HepG2 (cell line): ENCODE data around the gene PLEKHA6. TPM values are rescaled to one million over a fixed set of nuclear protein-coding genes. Genes with fewer than 3 reads are reported as not detected.

Experiments
- ARNTL ChIP-seq: sonication (generic); formaldehyde crosslinking; IDR thresholded peaks from 2 replicates; pipeline ENCODE4 v1.4.0; 2020; ENCODE audit warnings: mild to moderate bottlenecking, missing genetic modification reagents
- CC2D1A ChIP-seq: sonication (generic); formaldehyde crosslinking; IDR thresholded peaks from 2 replicates; pipeline ENCODE4 v1.8.1; 2023; ENCODE audit warnings: mild to moderate bottlenecking, missing genetic modification reagents
- DMAP1 ChIP-seq: IDR thresholded peaks from 2 replicates; pipeline ENCODE4 v1.6.1; 2016
- ETV5 ChIP-seq: IDR thresholded peaks from 2 replicates; pipeline ENCODE4 v1.6.1; 2018; ENCODE audit warnings: missing biosample characterization, missing genetic modification reagents, inconsistent platforms, borderline replicate concordance
- GABPA ChIP-seq, 2 experiments: IDR thresholded peaks; 2 replicates each; pipeline ENCODE4 v1.6.1; 2011 to 2016; ENCODE audit warnings: low read depth in 2 of 2, low read length in 1 of 2, missing biosample characterization in 1 of 2, missing genetic modification characterization in 1 of 2
- NCOA2 ChIP-seq: sonication (generic); formaldehyde crosslinking; IDR thresholded peaks from 2 replicates; pipeline ENCODE4 v1.8.0; 2022; ENCODE audit warnings: inconsistent platforms
- NFE2L2 ChIP-seq: fragments of 150-350 bp; IDR thresholded peaks from 2 replicates; pipeline ENCODE4 v1.6.1; 2014; ENCODE audit warnings: low read length
- NR2F2 ChIP-seq: IDR thresholded peaks from 2 replicates; pipeline ENCODE4 v1.6.1; 2012; ENCODE audit warnings: low read depth, inconsistent platforms, borderline replicate concordance
- RBFOX2 ChIP-seq: fragments of 200-400 bp; formaldehyde crosslinking; IDR thresholded peaks from 2 replicates; pipeline ENCODE4 v1.6.1; 2017; ENCODE audit warnings: low read depth, mild to moderate bottlenecking, low read length
- TBP ChIP-seq: sonication (generic); formaldehyde crosslinking; IDR thresholded peaks from 2 replicates; pipeline ENCODE4 v1.5.0; 2020; ENCODE audit warnings: missing genetic modification reagents
- TEAD3 ChIP-seq: optimal IDR thresholded peaks from 2 replicates; pipeline ENCODE3; 2016; ENCODE audit warnings: borderline replicate concordance
- TOPORS ChIP-seq: sonication (generic); formaldehyde crosslinking; IDR thresholded peaks from 2 replicates; pipeline ENCODE4 v1.8.0; 2023; ENCODE audit warnings: mild to moderate bottlenecking, missing genetic modification reagents
- ZBTB8A ChIP-seq: sonication (generic); formaldehyde crosslinking; IDR thresholded peaks from 2 replicates; pipeline ENCODE4 v1.4.0; 2020; ENCODE audit warnings: mild to moderate bottlenecking, low read depth, missing genetic modification reagents, borderline replicate concordance
- ZNF382 ChIP-seq: sonication (generic); formaldehyde crosslinking; IDR thresholded peaks from 2 replicates; pipeline ENCODE4 v1.5.0; 2020; ENCODE audit warnings: missing genetic modification reagents, mild to moderate bottlenecking, borderline replicate concordance
- ZNF383 ChIP-seq: sonication (generic); formaldehyde crosslinking; IDR thresholded peaks from 2 replicates; pipeline ENCODE4 v1.4.0; 2020; ENCODE audit warnings: missing genetic modification reagents, mild to moderate bottlenecking, borderline replicate concordance
- polyA plus RNA-seq, 8 experiments: library from polyadenylated mRNA; depleted of rRNA in 3 of 8; stranded (reverse) in 7 of 8; unstranded in 1 of 8; fragments of >200 nt; fragmentation: Illumina TruSeq in 4 of 8; extraction: Trizol in 4 of 8; gene quantifications; 2 replicates each; pipeline versions ENCODE4 v1.2.1 to v1.2.3, GENCODE V29; 2011 to 2016; ENCODE audit warnings: low read depth in 4 of 8, missing spikeins in 1 of 8, mixed read lengths in 1 of 8; ENCODE audit not compliant: insufficient read depth in 1 of 8
- total RNA-seq, 5 experiments: library from RNA; depleted of rRNA; stranded (reverse); fragments of >200 nt; fragmentation: Illumina TruSeq; extraction: Trizol; gene quantifications; 2 replicates each; pipeline ENCODE4 v1.2.3, GENCODE V29; 2016; ENCODE audit warnings: low read depth in 1 of 5
- TF ChIP-seq, protein P1 (sequence below): sonication (generic); formaldehyde crosslinking; IDR thresholded peaks from 2 replicates; pipeline ENCODE4 v1.5.1; 2020; ENCODE audit warnings: mild to moderate bottlenecking, moderate library complexity, missing genetic modification reagents
- TF ChIP-seq, protein P2 (sequence below): sonication (generic); formaldehyde crosslinking; IDR thresholded peaks from 2 replicates; pipeline ENCODE4 v1.8.1; 2023; ENCODE audit warnings: mild to moderate bottlenecking, missing genetic modification reagents
- TF ChIP-seq, protein P3 (sequence below): sonication (generic); formaldehyde crosslinking; IDR thresholded peaks from 2 replicates; pipeline ENCODE4 v1.4.0; 2020; ENCODE audit warnings: mild to moderate bottlenecking, missing genetic modification reagents, borderline replicate concordance
- TF ChIP-seq, protein P4 (sequence below): sonication (generic); formaldehyde crosslinking; IDR thresholded peaks from 2 replicates; pipeline ENCODE4 v1.4.0; 2020; ENCODE audit warnings: mild to moderate bottlenecking, missing genetic modification reagents, borderline replicate concordance
- TF ChIP-seq, protein P5 (sequence below): fragments of 450-650 bp; IDR thresholded peaks from 2 replicates; pipeline ENCODE4 v1.6.1; 2016

The PLEKHA6 gene
- total and polyA plus RNA-seq, 2 of the 13 experiments (the other 11 are each of a cell fraction or from before 2014, with no cell fraction given), result 5.3 to 11.4 TPM

DNA sequence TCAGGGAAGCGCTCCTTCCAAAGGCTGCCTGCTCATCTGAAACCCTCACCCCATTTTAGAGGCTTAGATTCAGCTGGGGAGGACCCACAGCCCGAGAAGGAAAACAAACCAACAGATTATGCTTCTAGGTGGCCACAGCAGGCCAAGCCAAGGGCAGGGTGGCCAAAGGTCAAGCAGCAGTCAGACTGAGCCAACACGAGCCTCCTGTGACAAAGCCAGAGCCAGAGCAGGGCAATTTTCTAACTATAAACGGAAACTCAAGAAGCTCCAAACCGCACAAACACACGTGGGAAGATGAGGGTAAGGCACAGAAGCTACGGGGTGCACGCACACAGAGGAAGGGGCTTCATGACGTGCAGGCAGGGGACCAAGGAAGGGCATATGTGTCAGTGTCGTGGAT lies 64.1 kb downstream of the PLEKHA6 start (continued):
- TF ChIP-seq NCOA2 (CRISPR knock-in tag) (no peak), RBFOX2 (no peak), GABPA (IDR thresholded peaks at IDR 0.05; ENCODE audit: low read depth, low read length) (no peak), GABPA (CRISPR knock-in tag; IDR thresholded peaks at IDR 0.05; ENCODE audit: low read depth) (no peak), TOPORS (CRISPR knock-in tag) (no peak), ETV5 (no peak), DMAP1 (0 out of 2 replicates have a peak, but pooled peaks have one; percentile 23), ZBTB8A (CRISPR knock-in tag) (no peak), NR2F2 (peak; percentile 52), CC2D1A (CRISPR knock-in tag) (no peak), NFE2L2 (no peak), TBP (CRISPR knock-in tag) (no peak), ZNF383 (CRISPR knock-in tag) (no peak), TEAD3 (CRISPR knock-in tag) (no peak), ZNF382 (no peak), ARNTL (CRISPR knock-in tag) (peak; percentile 60; the same call in 1 of the 2 replicates)
- TF ChIP-seq, protein P1, sequence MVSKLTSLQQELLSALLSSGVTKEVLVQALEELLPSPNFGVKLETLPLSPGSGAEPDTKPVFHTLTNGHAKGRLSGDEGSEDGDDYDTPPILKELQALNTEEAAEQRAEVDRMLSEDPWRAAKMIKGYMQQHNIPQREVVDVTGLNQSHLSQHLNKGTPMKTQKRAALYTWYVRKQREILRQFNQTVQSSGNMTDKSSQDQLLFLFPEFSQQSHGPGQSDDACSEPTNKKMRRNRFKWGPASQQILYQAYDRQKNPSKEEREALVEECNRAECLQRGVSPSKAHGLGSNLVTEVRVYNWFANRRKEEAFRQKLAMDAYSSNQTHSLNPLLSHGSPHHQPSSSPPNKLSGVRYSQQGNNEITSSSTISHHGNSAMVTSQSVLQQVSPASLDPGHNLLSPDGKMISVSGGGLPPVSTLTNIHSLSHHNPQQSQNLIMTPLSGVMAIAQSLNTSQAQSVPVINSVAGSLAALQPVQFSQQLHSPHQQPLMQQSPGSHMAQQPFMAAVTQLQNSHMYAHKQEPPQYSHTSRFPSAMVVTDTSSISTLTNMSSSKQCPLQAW, result peak; percentile 84
- TF ChIP-seq, protein P2, sequence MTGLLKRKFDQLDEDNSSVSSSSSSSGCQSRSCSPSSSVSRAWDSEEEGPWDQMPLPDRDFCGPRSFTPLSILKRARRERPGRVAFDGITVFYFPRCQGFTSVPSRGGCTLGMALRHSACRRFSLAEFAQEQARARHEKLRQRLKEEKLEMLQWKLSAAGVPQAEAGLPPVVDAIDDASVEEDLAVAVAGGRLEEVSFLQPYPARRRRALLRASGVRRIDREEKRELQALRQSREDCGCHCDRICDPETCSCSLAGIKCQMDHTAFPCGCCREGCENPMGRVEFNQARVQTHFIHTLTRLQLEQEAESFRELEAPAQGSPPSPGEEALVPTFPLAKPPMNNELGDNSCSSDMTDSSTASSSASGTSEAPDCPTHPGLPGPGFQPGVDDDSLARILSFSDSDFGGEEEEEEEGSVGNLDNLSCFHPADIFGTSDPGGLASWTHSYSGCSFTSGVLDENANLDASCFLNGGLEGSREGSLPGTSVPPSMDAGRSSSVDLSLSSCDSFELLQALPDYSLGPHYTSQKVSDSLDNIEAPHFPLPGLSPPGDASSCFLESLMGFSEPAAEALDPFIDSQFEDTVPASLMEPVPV (CRISPR knock-in tag), result no peak
- TF ChIP-seq, protein P3, sequence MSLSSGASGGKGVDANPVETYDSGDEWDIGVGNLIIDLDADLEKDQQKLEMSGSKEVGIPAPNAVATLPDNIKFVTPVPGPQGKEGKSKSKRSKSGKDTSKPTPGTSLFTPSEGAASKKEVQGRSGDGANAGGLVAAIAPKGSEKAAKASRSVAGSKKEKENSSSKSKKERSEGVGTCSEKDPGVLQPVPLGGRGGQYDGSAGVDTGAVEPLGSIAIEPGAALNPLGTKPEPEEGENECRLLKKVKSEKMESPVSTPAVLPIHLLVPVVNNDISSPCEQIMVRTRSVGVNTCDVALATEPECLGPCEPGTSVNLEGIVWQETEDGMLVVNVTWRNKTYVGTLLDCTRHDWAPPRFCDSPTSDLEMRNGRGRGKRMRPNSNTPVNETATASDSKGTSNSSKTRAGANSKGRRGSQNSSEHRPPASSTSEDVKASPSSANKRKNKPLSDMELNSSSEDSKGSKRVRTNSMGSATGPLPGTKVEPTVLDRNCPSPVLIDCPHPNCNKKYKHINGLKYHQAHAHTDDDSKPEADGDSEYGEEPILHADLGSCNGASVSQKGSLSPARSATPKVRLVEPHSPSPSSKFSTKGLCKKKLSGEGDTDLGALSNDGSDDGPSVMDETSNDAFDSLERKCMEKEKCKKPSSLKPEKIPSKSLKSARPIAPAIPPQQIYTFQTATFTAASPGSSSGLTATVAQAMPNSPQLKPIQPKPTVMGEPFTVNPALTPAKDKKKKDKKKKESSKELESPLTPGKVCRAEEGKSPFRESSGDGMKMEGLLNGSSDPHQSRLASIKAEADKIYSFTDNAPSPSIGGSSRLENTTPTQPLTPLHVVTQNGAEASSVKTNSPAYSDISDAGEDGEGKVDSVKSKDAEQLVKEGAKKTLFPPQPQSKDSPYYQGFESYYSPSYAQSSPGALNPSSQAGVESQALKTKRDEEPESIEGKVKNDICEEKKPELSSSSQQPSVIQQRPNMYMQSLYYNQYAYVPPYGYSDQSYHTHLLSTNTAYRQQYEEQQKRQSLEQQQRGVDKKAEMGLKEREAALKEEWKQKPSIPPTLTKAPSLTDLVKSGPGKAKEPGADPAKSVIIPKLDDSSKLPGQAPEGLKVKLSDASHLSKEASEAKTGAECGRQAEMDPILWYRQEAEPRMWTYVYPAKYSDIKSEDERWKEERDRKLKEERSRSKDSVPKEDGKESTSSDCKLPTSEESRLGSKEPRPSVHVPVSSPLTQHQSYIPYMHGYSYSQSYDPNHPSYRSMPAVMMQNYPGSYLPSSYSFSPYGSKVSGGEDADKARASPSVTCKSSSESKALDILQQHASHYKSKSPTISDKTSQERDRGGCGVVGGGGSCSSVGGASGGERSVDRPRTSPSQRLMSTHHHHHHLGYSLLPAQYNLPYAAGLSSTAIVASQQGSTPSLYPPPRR (CRISPR knock-in tag), result no peak
- TF ChIP-seq, protein P4, sequence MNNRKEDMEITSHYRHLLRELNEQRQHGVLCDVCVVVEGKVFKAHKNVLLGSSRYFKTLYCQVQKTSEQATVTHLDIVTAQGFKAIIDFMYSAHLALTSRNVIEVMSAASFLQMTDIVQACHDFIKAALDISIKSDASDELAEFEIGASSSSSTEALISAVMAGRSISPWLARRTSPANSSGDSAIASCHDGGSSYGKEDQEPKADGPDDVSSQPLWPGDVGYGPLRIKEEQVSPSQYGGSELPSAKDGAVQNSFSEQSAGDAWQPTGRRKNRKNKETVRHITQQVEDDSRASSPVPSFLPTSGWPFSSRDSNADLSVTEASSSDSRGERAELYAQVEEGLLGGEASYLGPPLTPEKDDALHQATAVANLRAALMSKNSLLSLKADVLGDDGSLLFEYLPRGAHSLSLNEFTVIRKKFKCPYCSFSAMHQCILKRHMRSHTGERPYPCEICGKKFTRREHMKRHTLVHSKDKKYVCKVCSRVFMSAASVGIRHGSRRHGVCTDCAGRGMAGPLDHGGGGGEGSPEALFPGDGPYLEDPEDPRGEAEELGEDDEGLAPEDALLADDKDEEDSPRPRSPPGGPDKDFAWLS (CRISPR knock-in tag), result no peak
- TF ChIP-seq, protein P5, sequence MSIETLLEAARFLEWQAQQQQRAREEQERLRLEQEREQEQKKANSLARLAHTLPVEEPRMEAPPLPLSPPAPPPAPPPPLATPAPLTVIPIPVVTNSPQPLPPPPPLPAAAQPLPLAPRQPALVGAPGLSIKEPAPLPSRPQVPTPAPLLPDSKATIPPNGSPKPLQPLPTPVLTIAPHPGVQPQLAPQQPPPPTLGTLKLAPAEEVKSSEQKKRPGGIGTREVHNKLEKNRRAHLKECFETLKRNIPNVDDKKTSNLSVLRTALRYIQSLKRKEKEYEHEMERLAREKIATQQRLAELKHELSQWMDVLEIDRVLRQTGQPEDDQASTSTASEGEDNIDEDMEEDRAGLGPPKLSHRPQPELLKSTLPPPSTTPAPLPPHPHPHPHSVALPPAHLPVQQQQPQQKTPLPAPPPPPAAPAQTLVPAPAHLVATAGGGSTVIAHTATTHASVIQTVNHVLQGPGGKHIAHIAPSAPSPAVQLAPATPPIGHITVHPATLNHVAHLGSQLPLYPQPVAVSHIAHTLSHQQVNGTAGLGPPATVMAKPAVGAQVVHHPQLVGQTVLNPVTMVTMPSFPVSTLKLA, result no peak
